ENCODE measurements around the gene TRAPPC3.

The TRAPPC3 gene

DNA sequence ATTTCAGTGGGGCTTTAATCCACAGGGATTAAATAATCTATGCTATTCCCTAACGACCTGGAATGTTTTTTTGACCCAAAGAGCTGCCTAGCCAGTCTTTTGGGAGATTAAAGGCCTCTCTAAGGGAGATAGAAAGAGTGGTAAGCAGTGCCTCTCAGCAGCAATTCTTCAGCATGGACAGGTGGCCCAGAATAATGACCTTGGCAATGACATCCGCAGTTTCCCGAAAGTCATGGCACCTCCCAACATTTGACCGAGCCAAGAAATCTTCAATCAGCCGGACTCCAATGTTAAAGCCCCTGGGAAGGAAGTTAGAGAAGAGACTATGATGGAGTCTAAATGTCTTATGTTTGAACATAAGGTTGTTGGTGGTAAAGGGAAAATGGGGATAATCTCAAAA is 9.8 kb downstream of the TRAPPC3 start:
- in situ Hi-C loops (cut with HindIII; ENCODE audit: low pct_unique_long_range_greater_than_20kb, low sequenced_read_pairs): no loop called here
- TF ChIP-seq JUND (IDR thresholded peaks at IDR 0.05; ENCODE audit: low read depth): no peak

DNA sequence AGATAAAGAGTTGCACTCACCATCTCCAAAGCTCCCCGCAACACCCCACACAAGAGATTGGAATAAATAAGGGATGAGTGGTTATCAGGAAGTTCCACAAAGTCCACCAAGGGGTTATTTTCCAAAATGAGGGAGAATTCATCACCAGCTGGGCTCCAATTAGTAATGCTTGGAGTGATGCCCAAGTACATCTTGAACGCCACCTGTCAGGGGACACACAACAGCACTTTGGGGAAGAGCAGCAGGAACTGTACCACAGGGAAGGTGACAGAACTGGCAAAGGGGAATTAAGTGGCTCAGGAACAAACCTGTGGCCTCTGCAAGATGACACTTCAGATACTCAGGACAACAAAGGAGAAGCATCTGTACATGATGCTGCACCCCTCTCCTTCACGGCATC is 11.5 kb downstream of the TRAPPC3 start:
- TF ChIP-seq JUND (IDR thresholded peaks at IDR 0.05; ENCODE audit: low read depth): no peak
- DNase-seq (ENCODE audit: low read depth in 1 of 2, low spot score in 1 of 2): no peak
- in situ Hi-C loops (cut with HindIII; ENCODE audit: low pct_unique_long_range_greater_than_20kb, low sequenced_read_pairs): no loop called here

More for the DNA sequence above, 9.8 kb downstream of the TRAPPC3 start:
- DNase-seq (ENCODE audit: low read depth in 1 of 2, low spot score in 1 of 2): no peak

DNA sequence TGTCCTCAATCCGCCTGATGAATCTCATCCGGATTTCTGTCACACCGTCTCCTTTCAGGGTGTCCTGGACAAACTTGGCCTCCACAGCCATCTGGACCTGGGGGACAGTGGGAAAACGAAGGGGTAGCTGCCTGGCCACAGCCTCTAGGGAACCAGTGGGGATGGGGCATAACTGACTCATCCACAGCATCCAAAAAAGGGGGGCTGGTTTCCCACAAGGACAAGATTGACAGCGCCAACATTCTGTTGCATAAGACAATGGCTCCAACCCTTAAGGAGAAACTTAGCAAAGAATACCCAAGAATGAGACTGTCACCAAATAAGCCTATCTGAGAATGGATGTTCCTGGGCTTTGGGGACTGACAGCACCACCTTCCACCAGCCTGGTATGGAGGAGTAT is 12.1 kb downstream of the TRAPPC3 start:
- DNase-seq (ENCODE audit: low read depth in 1 of 2, low spot score in 1 of 2): no peak
- no peak for TF ChIP-seq JUND (IDR thresholded peaks at IDR 0.05; ENCODE audit: low read depth)
- in situ Hi-C loops (cut with HindIII; ENCODE audit: low pct_unique_long_range_greater_than_20kb, low sequenced_read_pairs): no loop called here

DNA sequence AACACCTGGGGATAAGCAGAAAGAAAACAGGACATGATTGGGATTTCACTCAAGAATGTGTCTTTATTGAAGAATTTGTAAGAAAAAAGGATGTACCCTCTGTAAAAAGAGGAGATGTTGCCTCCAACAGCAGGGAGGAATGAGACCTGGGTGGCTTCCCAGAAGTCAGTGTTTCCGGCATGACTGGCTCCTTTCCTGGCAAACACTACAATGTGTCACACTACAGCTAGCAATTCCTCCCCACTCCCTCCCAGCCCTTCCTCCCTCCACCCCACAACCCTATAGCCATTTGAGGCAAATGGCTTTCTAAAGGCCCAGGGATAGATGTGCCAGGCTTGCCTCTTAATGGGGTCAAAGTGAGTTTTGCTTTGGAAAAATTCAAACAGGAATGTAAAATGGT is 12.8 kb downstream of the TRAPPC3 start:
- TF ChIP-seq JUND (IDR thresholded peaks at IDR 0.05; ENCODE audit: low read depth): no peak
- in situ Hi-C loops (cut with HindIII; ENCODE audit: low pct_unique_long_range_greater_than_20kb, low sequenced_read_pairs): no loop called here
- DNase-seq (ENCODE audit: low read depth in 1 of 2, low spot score in 1 of 2): no peak

DNA sequence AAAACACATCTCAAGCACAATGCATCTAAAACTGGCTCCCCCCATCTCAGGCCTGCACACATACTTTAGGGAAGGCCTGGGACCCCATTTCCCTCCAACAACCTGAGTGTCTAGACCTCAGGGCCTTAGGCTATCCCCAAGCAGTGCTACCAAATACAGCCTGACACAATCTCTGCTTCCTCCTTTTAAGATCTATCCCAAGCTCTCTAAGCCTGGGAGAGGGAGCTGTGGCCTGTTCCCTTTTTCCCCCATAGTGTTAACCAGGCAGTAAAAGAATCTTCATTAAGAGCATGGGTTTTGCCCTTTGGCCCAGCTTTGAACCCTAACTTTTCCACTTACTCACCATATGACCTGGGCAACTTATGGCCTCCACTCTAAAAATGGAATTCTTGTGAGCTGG is 13.5 kb downstream of the TRAPPC3 start:
- no peak for DNase-seq (ENCODE audit: low read depth in 1 of 2, low spot score in 1 of 2)
- TF ChIP-seq JUND (IDR thresholded peaks at IDR 0.05; ENCODE audit: low read depth): no peak
- in situ Hi-C loops (cut with HindIII; ENCODE audit: low pct_unique_long_range_greater_than_20kb, low sequenced_read_pairs): no loop called here

DNA sequence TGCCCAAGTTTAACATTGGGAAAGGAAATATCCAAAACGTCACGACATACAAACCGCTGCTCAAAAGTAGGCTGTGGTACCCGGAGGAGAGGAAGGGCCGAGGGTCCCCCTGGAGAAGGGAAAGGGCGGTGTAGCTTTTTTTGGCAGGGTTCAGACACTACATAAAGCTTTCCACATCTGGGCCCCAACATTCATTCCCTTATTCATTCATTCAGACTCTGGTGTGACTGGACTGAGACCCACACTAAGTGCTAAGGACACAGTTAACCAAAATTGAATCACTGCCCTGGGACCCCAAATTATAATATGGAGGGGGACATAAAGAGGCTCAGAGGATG is 14.0 kb downstream of the TRAPPC3 start:
- TF ChIP-seq JUND (IDR thresholded peaks at IDR 0.05; ENCODE audit: low read depth): no peak
- DNase-seq (ENCODE audit: low read depth in 1 of 2, low spot score in 1 of 2): no peak
- in situ Hi-C loops (cut with HindIII; ENCODE audit: low pct_unique_long_range_greater_than_20kb, low sequenced_read_pairs): no loop called here

DNA sequence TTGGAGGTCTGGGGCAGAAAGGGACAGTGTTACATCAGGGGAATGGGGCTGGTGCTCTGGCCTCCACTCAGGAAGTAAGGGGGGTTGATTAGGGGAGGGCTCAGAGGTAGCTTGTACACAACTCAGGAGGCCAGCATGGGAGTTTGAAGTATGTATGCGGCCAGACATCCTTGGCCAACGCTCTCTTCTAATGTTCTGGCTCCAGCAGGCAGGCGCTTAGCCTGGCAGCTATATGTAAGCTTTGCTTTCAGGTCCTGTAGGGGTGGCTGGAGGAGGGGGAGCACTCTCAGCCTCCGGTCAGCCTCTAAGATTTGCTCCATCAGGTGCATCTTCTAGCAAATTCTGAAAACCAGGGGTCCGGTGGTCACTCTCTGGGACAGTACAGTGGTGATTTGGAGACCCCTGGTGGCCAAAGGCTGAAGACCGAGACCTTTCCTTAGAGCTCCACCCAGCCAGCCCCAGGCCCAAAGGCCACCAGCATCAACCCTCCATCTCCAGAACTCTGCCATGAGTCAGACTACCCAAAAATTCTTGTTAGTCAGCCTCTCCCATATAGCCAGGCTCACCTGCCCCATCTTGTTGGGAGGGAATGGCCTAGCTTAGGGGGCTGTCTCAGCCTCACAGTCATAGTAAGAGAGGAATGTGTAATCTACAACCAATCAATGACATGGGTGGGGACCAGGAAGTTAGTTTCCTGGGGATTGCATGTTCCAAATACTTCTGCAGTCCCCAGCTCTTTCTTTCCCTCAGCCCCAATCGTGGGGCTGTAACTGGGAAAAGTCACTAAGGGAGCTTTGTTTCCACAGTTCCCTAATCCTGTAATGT is 14.6 kb downstream of the TRAPPC3 start:
- in situ Hi-C loops (cut with HindIII; ENCODE audit: low pct_unique_long_range_greater_than_20kb, low sequenced_read_pairs): no loop called here
- no peak for TF ChIP-seq JUND (IDR thresholded peaks at IDR 0.05; ENCODE audit: low read depth)

DNA sequence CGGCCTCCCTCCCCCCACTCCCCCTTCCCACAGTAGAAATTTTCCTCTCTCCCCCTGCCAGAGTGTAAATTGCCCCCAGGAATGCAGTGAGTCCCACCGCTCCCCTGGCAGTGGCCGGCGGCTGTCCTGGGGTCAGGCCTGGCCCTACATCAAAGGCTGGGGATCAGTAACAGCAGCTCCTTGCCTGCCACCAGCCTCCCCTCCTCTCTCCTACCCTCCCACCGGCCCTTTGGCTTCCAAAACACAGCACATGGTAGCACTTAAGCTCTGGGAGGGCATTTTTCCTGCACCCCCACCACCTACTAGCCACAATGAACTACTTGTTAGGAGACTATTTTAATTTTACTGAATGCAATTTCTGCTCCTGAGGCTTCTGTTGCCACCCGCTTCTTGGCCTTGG is 15.3 kb downstream of the TRAPPC3 start:
- in situ Hi-C loops (cut with HindIII; ENCODE audit: low pct_unique_long_range_greater_than_20kb, low sequenced_read_pairs): no loop called here
- no peak for DNase-seq (ENCODE audit: low read depth in 1 of 2, low spot score in 1 of 2)
- TF ChIP-seq JUND (IDR thresholded peaks at IDR 0.05; ENCODE audit: low read depth): no peak

More for the DNA sequence above, 14.6 kb downstream of the TRAPPC3 start:
- DNase-seq (ENCODE audit: low read depth in 1 of 2, low spot score in 1 of 2): peak in 1 of 2 experiments; percentile 19

DNA sequence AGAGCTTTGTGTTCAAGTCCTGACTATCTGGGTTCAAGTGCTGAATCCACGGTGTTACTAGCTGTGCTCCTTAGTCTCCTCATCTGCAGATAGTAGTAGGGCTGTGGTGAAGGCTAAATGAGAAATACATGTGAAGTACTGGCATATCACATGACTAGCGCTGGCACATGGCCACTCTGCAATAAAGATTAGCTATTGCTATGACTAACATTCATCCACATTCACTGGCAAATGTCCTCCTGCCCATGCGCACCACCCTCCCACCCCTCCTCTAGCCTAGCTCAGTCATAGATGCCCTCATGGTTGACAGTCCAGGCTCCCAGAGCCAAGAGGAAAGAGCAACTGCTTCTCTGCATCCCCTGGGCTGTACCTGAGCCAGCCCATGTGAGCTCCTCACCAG is 15.8 kb downstream of the TRAPPC3 start:
- in situ Hi-C loops (cut with HindIII; ENCODE audit: low pct_unique_long_range_greater_than_20kb, low sequenced_read_pairs): no loop called here
- no peak for DNase-seq (ENCODE audit: low read depth in 1 of 2, low spot score in 1 of 2)
- TF ChIP-seq JUND (IDR thresholded peaks at IDR 0.05; ENCODE audit: low read depth): no peak

DNA sequence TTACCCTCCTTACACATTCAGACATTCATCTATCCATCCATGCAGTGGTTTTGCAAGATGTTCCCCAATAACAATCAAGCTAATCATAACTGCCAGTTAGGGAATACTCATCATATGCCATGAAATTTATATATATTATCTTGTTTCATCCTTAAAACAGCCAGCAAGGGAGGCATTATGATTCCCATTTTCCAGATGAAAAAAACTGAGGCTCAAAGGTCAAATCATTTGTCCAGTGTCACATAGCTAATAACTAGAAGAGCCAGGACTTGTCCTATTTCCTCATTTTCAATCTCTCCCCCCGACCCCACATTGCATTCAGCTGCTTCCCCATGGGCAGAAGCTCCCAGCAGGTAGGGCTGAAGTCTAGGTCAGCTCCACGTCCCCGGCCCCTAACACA is 17.3 kb downstream of the TRAPPC3 start:
- no peak for DNase-seq (ENCODE audit: low read depth in 1 of 2, low spot score in 1 of 2)
- TF ChIP-seq JUND (IDR thresholded peaks at IDR 0.05; ENCODE audit: low read depth): no peak
- in situ Hi-C loops (cut with HindIII; ENCODE audit: low pct_unique_long_range_greater_than_20kb, low sequenced_read_pairs): no loop called here

DNA sequence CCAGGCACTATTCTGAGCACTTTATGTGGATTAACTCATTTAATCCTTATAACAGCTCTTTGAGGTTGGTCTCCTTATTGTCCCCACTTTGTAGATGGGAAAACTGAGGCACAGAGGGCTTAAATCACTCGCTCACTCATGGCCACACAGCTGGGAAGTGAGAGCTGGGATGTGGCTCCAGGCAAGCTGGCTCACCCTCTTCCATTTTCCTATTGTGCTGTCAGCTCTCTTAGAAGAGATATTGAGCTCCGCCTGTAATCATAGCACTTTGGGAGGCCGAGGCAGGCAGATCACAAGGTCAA is 20.4 kb downstream of the TRAPPC3 start:
- in situ Hi-C loops (cut with HindIII; ENCODE audit: low pct_unique_long_range_greater_than_20kb, low sequenced_read_pairs): no loop called here
- no peak for TF ChIP-seq JUND (IDR thresholded peaks at IDR 0.05; ENCODE audit: low read depth)

DNA sequence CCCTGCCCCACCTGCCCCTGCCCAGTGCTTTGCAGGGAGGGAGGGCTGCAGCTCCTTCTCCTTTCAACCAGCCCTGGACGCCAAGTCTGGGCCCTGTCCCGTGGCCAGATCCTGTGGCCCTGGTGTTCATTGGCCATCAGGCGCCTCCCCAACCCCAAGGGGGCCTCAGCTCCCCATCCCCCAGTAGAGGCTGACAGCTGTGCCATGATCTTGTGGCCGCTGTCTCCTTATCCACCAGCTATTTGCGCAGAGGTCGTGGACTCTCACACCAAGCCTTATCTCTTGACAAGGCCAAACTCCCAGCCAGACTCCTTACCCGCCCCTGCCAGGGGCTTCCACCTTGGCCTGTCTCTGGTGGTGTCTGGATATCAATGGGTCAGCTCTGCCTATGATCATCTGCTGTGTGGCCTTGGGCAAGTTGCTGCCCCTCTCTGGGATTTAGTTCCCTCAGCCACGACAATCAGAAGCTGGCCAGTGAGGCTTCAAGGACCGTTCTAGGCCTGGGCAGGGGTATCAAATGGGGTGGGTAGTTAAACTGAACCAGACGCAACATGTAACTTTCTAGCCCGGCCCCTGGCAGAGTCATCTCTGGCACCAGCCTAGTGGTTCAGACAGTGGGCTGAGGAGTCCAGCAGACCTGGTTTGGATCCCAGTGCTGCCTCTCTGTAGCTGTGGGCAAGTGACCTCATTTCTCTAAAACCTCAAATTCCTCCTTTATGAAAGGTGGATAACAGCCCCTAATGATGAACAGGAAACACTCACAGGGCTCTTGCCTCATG is 21.0 kb downstream of the TRAPPC3 start:
- TF ChIP-seq JUND (IDR thresholded peaks at IDR 0.05; ENCODE audit: low read depth): no peak
- in situ Hi-C loops (cut with HindIII; ENCODE audit: low pct_unique_long_range_greater_than_20kb, low sequenced_read_pairs): no loop called here
- DNase-seq (ENCODE audit: low read depth in 1 of 2, low spot score in 1 of 2): no peak

More for the DNA sequence above, 20.4 kb downstream of the TRAPPC3 start:
- no peak for DNase-seq (ENCODE audit: low read depth in 1 of 2, low spot score in 1 of 2)

DNA sequence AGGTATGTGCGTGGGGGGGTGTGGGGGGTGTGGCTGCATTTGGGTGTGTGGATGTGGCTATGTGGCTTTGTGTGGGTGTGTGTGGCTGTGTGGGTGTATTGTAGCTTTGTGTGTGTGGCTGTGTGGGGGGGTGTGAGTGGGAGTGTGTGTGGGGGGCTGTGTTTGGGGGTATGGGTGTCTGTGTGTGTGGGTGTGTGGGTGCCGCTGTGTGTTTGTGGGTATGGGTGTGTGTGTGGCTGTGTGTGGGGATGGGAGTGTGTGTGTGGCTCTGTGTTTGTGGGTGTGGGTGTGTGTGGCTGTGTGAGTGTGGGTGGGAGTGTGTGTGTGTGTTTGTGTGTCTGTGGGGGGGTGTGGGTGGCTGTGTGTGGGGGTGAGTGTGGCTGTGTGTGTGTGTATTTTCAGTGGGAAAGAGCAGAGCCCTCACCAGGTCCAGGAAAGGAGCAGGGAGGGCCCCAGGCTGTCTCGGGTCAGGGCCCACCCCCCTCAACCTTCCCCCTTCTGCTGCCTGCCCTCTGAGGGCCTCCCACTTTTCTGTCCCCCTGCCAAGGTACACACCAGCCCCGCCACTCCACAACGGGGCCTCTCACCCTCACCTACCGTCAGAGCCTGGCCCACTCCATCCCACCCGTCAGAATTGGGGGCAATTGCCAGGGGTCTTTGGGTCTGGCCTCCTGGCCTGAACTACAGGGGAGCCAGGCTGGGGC is 22.3 kb downstream of the TRAPPC3 start:
- DNase-seq (ENCODE audit: low read depth in 1 of 2, low spot score in 1 of 2): no peak
- no peak for TF ChIP-seq JUND (IDR thresholded peaks at IDR 0.05; ENCODE audit: low read depth)
- in situ Hi-C loops (cut with HindIII; ENCODE audit: low pct_unique_long_range_greater_than_20kb, low sequenced_read_pairs): no loop called here

Data from T47D (cell line).